Stimulated activated CD8-positive, alpha-beta memory T cell treated with anti-CD3 and anti-CD28 coated beads, Interleukin-12 subunit alpha, Interleukin-12 subunit beta, amount 100 ng/mL, for 1 hour (primary cell): ENCODE measurements around the gene RNF220.
"Not testable (repeated sequence)": the region's sequence is repeated elsewhere in the genome, so short reads cannot be mapped to it uniquely, and the experiment has no call there.

Experiments used
- DNase-seq: peaks from one replicate; pipeline ENCODE4 v3.0.0-alpha.2; 2020; ENCODE audit warnings: low read depth

RNF220 gene

DNA sequence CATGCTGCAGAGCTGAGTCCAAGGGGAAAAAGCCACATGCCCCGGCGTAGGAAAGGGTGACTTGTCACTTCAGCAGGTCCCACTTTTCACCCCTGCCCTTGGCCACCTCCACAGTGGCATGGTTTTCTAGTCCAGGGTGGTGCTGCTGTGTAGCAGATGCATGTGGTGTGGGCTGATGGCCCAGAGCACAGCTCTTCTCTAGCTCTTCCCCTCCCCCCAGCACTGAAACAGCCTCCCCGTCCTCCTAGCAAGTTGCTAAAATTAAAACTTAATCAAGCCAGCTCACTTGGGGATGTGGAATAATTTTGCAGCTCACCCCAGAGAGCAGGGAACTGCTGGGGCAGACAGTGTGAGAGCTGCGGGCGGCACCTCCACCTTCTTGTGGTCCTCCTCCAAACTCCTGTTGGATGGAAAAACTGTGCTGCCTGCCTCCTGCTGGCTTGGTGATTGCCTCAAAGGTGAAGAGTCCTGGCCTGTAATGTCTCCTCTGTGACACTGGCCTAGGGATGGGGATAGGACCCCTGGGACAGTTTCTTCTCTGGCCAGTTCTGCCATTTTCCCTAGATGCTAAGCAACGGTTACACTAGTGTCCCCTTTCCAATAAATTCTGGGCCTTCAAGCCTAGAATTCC lies 91.6 kb downstream of the RNF220 start:
- no peak for DNase-seq

DNA sequence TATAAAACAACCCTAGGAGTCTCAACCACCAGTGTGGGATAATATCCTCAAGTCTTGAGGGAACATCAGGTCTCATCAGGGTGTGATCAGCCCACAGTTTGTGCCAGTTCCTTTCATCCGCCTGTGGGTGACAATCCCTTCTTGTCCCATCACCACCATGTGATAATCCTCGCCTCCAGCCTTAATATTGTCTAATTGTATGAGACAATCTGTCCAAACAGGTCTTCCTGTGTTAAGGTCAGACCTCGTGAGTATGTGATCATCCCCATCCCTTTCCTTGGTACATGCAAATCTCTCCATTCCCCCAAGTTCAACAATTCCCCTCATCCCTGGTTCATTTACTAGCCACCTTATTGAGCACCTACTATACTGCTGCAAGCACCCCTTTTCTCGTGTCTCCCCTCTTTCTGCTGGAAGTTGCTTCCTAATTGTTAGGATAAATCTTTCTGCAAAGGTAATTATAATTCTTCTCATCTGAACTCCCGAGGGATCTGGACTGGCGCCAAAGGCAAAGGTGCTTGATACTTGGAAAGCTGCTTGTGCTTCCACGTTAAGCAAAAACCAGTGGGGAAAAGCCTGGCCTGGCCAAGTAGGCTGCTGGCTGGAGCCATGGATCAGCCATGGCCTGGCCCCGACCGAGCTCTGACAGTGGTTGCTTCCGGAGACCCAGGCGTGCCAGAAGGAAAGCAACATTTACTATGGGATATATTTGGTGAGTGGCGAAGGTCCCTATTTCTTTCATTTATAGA lies 92.5 kb downstream of the RNF220 start:
- DNase-seq: no peak

GRCh38 chr1:44499306-44499705 lies 94.3 kb downstream of the RNF220 start:
- DNase-seq: no peak

DNA sequence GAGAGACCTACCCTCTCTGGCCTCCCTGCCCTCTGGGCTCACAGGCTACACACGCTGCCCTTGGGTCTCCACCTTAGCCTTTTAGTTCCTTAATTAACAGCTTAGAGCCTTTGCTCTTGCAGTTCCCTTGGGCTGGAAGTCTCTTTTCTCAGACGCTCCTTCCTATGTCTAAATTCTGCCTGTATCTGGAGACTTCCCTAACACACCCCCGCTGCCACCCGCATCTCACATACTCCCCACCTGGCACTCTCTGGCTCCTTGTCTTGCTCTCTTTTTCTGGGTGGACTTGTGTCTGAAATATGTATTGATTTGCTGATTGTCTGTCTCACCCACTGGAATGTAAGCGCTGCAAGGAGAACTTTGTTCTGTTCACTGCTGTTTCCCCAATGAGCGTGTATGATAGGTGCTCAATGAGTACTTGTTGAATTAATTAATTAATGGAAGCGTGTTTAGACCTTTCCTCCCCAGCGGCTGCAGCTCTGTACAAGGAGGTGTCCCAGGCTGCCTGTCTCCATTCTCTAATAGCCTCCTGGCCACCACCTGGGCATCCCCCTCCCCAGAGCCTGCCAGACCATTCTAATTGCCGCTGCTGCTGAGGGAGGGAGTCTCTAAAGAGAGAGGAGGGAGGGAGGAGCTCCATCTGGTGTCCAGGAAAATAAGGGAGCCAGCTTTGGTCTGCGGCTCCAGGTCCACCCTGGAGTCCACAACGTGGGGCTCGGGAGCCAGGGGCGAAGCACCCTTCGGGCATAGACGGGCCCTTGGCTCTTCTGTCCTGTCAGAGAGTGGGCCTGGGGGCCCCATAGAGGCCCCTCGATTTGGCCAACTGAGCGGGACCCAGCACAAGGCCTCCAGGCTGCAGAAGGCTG lies 95.4 kb downstream of the RNF220 start:
- no peak for DNase-seq

- no peak for DNase-seq
Measured at GRCh38 chr1:44501047-44501890, 96.2 kb downstream of the RNF220 start.

GRCh38 chr1:44502823-44503222 lies 97.8 kb downstream of the RNF220 start:
- DNase-seq: not testable (repeated sequence)

DNA sequence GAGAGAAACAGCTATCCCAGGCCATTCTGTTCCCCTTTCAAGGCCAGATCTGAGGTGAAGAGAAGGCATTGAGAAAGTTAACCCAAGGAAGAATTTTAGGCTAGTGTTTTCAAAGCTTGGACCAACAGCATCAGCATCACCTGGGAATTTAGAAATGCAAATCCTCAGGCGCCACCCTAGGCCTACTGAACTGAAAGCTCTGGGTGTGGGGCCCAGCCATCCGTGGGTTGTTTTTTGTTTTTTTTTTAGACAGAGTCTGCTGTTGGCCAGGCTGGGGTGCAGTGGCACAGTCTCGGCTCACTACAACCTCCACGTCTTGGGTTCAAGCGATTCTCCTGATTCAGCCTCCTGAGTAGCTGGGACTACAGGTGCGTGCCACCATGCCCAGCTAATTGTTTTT lies 98.6 kb downstream of the RNF220 start:
- no peak for DNase-seq

DNA sequence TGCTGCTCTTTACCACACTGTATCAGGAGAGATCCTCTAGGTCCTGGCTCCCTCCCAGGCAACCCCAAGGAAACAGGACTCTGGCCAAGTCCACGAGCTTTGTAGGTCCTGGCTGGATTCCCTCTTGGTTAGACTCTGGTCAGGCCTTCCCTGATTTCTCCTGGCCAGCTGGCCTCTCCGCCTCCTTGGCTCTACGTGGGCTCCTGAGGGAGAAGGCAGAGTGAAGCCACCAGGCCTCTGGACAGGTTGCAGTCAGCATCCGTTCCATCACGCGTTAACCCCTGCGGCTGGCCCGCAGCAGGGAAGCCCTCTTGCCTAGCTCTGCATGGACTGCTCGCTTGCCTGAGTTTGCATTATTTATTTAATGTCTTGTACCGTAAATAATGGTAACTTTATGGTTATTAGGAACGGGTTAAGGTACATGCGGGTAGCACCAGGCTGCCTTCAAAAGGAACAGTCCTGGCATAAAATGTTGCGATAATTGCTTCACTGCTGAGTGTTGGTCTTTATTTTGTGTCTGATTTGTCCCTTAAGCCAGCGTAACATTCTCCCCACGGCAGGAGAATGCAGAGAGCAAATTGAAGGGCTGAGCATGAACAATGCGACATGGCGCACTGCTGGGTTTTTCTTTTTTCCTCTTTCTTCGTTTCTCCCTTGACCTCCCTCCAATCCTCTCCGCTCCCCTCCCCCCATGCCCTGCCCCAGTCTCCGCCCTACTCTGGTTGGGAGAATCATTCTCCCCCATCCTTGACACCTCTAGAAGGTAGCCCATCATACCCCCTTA lies 100.3 kb downstream of the RNF220 start:
- no peak for DNase-seq

DNA sequence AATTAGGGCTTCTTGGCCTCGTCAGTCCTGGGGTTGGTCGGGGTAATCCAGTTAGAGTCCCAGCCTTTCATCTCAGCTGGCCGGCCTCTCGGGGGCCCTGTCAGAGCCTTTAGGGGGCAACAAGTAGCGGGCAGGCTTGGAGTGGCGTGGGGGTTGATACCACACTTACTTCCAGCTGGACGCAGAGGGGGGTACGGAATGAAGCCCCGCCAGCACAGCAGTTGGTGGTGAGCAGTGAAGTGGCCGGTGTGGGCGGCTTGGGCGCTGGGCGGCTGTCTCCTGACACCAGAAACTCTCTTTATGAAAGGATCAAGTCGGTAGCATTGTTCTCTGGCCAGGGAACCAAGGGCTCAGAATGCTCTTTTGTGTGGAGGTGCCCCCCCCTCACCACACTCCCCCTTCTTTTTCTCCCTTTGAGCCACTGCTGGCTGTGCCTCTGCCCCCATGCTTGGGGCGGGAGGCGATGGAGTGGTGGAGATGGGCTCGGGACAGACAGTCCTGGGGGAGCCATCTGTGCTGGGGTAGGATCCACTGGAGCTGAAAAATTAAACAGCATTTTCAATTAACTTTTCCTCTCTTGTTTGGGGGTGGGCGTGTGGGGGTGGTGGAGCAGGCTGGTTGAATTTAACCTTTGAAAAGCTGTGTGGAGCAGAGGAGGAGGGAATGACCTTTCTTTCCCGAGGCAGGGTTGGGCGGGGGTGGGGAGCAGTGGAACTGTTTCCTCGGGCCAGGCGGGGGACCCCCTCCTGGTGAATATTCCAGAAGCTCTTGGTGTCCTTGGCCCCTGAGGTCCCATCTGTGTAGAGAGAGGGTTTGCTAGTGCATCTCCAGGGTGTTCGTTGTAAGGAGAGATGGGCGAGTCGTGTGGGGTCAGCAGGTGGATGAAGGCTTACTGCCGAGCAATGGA lies 102.7 kb downstream of the RNF220 start:
- no peak for DNase-seq

GRCh38 chr1:44508397-44508745 lies 103.3 kb downstream of the RNF220 start:
- DNase-seq: no peak

- no peak for DNase-seq
Measured at GRCh38 chr1:44511363-44511762, 106.3 kb downstream of the RNF220 start.

- DNase-seq: no peak
Measured at GRCh38 chr1:44511769-44512168, 106.7 kb downstream of the RNF220 start.

DNA sequence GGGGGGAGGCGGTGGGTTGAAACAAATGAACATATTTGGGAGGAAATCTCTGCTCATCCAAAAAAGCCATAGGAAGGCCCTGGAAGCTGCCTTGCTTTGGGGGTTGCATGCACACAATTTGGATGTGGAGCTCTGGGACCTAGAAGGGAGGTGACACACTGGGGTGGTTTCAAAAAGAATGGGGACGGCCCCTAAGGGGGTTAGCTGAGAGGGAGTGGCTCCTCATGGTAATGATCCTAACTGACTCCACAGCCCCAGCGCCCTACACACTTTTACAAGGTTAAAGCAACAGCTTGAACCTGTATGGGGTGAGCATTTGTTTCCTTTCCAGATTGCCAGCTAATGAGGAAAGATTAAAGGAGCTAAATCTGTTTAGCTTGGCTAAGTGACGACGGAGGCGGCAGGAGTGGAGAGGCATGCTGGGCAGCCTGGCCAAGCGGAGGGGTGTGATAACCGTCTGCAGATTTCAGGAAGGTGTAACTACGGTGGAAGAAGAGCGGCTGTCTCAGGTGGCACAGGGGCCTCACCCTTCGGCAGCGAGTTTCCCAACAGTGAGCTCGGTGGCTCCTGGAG lies 107.3 kb downstream of the RNF220 start:
- no peak for DNase-seq

GRCh38 chr1:44513111-44513510 lies 108.1 kb downstream of the RNF220 start:
- no peak for DNase-seq

GRCh38 chr1:44514673-44515072 lies 109.6 kb downstream of the RNF220 start:
- DNase-seq: no peak

- no peak for DNase-seq
Measured at GRCh38 chr1:44515416-44515815, 110.4 kb downstream of the RNF220 start.

GRCh38 chr1:44519035-44519676 lies 114.1 kb downstream of the RNF220 start:
- DNase-seq: no peak

GRCh38 chr1:44521378-44522080 lies 116.5 kb downstream of the RNF220 start:
- DNase-seq: no peak
